Measurements from ENCODE around the gene SCMH1.

Gene SCMH1

GRCh38 chr1:41024953-41025352 is 217.2 kb downstream of the SCMH1 start:
- DNase-seq (ENCODE audit: low spot score): no peak

DNA sequence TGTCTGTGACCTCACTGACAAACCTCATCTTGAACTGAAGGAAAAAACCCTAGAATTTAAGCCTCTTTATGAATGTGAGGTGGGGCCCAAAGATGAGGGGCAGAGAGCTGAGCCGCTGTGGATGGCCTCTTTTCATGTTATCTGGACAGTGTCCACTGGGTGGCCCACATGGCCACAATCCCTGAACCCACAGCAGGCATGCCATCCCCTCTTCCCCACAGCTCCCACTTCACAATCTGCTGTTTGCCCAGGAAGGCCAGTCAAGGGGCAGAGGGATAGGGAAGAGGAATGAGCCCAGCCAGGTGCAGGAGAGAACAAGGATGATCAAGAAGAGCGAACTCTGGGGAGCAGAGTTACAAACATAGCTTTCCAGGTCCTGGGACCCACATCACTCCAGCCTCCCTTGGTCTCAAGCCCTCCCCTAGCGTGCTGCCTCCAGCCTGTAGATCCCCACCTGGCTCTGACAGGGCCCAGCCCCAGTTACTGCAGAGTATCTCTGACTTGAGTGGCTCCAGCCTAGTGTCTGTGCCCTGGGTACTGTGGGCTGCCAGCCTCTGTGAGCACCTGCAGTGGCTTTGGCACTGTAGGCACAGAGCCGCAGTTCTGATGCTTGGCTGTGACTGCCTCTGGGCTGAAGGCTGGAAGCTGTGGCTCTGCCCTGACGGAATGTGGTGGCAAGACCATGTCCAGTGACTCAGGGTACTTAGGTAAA is 218.7 kb downstream of the SCMH1 start:
- DNase-seq (ENCODE audit: low spot score): no peak

GRCh38 chr1:41022424-41022823 is 219.7 kb downstream of the SCMH1 start:
- no peak for DNase-seq (ENCODE audit: low spot score)

DNA sequence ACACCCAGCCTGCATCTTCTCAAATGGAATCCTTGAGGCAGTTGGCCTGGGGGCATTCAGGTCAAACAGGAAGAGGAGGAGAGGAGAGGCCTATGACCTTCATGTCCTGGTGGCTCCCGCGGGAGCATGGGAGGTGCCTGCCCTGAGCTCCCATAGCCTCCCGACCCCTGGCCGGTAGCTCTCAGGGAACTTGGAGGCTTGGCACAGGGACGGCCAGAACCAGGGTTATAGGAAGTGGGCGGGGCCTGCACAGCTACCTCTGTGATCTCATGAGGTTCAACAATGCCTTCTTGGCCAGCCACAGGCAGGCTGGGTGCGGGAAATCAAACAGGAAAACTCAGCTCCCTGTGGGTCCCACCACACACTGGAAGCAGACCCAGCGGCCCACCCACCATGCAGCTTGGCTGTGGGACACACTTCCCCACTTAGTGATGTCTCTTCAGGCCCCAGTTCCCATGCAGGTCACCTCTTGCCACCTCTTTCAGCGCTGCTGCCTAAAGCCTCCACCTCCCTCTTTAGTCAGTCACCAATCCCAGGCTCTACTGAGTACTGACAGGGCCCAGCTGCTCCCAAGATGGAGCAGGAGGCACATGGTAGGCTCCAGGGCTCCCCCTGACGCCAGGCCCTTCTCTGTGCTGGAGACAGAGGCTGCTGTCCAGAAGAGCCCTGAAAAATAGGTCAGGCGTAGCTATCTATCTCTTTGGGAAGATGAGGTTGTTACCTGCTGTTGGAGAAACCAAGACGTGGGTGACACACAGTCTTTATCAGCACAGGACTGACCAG is 220.4 kb downstream of the SCMH1 start, which contains the start of gene SLFNL1:
Gene SLFNL1, minus strand, starts transcription at position 200 of the 783 bp plus-strand sequence. CDS start 1,065 bp downstream, outside the sequence.
- DNase-seq (ENCODE audit: low spot score): no peak

GRCh38 chr1:41020654-41021053 is 221.5 kb downstream of the SCMH1 start:
- DNase-seq (ENCODE audit: low spot score): no peak

DNA sequence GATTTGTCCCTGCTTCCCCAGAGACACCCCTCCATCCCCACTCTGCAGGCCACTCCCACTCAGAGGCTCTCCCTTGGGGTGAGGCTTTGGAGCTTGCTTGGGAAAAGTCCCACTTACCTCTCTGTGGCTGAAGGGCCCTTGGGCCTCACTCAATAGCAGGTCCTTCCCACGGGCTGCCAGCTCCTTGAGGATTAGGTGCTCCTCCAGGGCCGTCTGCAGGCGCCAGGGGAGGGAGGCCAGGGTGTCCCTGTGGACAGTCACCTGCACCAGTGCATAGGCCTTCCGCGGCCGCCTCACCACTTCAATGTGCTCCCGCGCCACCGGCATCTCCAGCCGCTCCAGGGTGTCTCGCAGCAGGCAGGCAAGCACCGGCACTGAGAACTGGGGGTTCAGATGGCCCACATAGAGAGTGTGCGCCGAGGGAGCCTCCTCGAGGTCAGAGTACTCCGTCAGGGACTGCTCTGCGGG is 222.0 kb downstream of the SCMH1 start:
- DNase-seq (ENCODE audit: low spot score): no peak

DNA sequence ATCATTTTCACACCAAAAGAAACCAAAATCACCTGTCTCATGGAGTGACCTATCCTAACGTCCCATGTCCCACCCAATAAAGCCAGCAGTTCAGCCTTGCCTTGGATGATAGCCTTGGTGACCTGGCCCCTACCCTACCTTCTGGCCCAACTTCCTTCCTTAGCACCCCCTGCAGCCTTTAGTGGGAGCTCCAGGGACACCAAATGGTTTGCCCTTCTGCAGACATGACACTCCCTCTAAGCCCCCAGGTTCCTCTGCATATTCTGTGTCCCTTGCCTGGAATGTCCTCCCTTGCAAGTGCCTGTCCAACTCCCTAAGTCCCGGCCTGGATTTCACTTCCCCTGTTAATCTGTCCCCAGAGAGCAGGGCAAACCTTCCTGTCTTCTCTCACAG is 222.8 kb downstream of the SCMH1 start:
- DNase-seq (ENCODE audit: low spot score): no peak

DNA sequence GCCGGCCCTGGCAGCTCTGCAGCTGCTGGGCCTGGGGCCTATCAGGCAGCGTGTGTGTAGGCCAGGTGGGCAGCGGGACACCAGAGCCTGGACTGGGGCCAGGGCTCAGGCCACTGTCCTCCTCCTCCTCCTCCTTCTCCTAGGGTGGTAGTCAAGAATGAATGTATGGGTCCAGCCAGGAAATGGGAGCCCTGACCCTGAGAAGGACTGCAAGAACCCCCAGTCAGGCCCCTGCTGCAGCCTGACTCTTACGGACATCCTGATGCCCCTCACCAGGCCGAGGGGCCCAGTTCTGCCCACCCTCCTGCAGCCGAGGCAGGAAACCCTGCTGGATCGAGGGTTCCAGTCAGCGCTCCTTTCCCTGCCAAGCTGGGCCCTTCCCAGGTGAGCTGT is 224.1 kb downstream of the SCMH1 start:
- DNase-seq (ENCODE audit: low spot score): no peak

DNA sequence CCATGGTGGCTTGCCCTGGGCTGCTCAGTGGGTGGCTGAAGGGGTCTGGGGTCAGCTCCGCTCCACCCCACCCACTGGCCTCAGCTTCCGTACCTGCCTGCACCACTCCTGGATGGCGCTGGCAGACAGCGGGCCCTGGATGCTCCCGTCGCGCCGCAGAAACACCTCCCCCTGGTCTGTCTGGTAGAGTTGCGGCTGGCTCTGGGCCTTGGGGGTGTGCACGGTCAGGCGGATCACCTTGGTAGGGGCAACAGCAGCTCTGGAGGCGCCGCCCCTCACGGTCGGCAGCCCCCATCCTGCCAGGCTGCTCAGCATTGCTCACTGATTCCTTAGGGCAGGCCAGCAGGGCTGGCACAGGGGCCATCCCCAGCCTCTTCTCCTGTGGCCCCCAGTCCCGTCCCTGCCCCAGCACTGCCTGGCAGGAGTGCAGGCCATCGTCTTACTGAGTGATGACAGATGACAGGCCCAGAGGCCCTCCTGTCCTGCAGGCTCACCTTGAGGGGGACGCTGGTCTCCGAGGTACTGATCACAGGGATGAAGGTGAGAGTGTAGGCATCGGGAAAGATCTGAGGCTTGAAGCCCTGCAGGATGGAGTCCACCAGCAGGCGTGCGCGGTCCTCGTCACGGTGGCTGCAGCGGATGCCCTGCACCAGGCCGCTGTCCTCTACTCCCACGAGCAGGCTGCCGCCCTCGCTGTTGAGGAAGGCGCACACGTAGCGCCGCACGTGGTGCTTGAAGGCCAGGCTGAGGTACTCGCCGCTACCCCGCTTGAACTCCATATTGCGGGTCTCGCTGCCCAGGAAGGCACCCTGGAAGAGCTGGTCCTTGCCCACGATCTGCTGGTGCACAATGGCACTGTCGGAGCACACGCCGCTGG is 224.7 kb downstream of the SCMH1 start:
- DNase-seq (ENCODE audit: low spot score): no peak

- DNase-seq (ENCODE audit: low spot score): no peak
Observed at GRCh38 chr1:41015897-41016470, 226.1 kb downstream of the SCMH1 start.

DNA sequence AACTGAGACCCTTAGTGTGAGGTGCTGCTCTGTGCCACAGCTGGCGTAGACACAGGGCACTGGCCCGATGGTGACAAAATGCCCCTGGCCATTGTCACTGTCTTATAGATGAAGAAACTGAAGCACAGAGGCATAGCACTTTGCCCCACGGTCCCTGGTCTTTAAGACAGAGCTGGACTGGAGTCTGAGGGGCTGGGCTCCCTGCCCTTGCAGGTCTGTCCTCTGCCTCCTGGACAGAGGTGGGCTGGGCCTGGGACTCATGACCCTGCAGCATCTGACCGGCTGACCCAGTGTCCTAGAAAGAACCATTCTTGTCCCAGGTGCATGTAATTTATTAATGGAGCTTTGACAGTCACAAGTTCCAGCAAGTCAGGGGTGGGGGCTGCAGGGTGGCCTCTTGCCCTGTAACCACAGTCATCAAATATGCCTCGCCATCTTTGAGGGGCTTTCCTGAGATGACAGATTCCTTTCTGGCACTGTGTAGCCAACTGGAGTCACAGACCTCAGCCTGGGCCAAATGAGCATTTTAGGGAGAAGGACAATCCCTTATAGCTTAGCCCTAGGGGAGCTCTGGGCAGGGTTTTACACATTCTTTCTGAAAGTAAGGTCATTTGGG is 226.7 kb downstream of the SCMH1 start:
- DNase-seq (ENCODE audit: low spot score): no peak

DNA sequence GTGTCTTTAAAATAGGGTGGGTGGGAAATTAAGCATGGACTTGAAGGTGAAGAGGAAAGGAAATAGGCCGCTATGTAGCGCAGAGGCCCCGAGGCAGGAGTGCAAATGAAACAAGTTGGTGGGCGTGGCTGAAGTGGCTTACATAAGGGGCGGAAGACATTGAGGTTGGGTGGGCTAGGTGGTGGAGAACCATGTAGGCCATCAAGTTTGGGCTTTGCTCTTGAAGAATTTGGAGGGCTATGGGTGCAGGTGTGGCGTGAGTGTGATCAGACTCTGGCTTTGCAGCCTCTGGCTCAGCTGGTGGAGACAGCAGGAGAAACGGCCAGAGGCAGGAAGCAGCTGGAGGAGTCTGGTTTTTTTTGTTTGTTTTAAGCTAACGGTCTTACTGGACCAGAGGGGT is 227.2 kb downstream of the SCMH1 start:
- DNase-seq (ENCODE audit: low spot score): no peak

DNA sequence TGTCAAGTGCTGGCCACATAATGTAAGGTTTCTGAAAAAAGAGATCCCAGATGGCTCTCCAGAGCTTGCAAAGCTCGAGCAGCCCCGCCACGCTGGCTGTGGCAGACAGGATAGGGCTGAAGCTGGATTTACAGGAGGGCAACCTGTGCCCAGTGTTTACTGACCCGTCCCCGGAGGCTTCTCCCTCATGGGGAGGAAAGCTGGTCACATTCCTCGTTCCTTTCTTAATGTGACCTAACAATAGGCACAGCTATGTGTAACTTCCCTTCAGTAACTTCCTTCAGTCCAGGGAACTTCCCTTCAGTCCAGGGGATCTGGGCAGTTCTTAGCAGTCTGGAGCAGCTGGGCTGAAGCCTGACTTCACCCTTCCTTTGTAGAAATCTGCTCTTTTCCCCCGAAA is 228.3 kb downstream of the SCMH1 start:
- no peak for DNase-seq (ENCODE audit: low spot score)

DNA sequence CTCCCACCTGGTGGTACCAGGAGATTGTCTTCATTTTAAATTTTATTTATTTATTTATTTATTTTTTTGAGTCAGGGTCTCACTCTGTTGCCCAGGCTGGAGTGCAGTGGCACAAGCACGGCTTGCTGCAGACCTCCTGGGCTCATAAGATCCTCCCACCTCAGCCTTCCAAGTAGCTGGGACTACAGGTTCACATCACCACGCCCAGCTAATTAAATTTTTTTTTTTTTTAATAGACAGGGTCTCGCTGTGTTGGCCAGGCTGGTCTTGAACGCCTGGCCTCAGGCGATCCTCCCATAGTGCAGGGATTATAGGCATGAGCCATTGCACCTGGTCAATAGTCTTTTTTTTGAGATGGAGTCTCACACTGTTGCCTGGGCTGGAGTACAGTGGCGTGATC is 229.1 kb downstream of the SCMH1 start:
- no peak for DNase-seq (ENCODE audit: low spot score)

- no peak for DNase-seq (ENCODE audit: low spot score)
Observed at GRCh38 chr1:41010345-41010744, 231.8 kb downstream of the SCMH1 start.

DNA sequence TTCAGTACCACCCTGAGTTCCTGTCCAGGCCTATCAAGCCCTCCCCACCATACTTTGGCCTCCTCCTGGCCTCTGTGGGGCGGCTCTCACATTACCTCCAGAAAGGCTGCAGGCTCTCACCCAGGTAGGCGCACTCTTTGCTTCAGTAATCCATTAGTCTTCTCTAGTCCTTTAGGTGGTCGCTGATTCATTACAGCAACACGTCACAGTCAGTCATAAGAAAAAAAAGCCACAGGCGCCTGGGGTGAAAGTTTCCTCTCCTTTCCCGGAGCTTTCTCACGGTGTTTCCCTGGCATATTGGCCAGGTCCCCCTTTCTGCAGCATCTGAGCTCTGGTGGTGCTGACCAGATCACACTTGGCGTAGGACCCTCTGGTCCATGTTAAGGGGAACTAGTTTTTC is 232.6 kb downstream of the SCMH1 start:
- DNase-seq (ENCODE audit: low spot score): no peak

DNA sequence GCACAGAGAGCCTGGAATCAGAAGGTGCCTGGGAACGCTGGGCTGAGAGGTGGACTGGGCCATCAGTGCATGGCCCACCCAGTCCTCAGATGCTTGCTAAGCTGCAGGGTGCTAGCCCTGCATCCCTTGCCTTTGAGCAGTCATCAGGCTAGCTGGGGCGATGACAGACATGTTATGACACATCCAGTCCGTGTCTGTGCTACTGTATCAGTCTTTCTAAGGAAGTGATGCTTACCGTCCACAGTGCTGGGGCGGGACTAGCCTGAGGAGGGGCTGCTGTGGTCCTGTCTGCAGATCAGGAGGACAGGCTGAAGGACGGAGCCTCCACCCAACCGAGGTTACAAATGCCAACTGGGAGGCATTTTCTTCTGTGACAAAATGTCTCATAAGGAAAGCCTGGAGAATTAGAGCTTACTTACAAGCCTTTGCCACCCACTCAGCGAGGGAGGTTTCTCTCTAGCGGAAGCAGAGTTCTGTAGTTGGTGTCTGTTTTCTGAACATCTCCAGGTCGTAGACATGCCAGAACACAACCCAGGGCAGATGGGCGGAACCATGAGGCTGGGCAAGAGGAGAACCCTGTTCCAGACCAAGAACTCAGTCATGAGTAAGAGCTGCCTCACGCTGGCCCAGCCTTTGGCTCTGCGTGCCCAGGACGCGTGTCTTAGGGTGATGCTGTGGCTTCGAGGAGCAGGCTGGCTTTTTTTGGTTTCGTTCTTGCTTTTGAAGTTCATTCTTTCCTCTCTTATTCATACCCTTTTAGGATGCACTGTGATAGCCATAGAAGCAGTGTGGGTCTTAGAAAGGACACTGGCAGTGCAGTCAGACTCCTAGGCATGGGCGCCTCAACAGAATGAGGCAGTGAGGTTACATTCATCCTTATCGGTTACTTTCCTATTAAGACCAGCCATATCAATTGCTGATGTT is 234.9 kb downstream of the SCMH1 start:
- DNase-seq (ENCODE audit: low spot score): no peak

- no peak for DNase-seq (ENCODE audit: low spot score)
Observed at GRCh38 chr1:41005876-41006275, 236.2 kb downstream of the SCMH1 start.

DNA sequence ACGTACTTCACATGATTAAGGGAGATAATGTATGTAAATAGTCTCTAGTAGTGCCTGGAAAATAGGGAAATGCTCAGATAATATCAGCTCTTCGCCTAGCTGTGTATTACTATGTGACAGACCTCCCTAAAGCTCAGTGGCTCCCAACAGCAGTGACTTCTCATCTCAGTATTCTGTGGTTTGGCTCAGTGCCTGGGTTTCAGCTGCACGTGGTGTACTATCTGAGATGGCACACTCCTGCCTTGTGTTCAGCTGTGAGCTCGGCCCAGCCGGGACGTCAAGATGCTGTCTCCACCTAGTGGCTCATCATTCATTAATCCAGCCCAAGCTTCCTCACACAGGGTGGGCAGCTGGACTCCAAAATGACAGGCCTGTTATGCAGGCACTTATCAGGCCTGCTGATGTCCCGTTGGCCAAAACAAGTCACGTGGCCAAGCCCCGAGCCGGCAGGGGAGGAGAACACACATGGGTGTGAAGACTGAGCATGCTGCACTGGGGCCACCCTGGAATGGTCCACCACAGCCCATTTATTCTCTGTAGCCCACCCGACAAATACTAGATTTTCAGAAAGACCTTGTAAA is 238.4 kb downstream of the SCMH1 start:
- peak; percentile 88 for DNase-seq (ENCODE audit: low spot score)

GRCh38 chr1:41003127-41003639 is 238.9 kb downstream of the SCMH1 start:
- no peak for DNase-seq (ENCODE audit: low spot score)
